ENCODE data around the gene SLC22A23.
A peak's percentile ranks its signal among the peaks of the same experiment; 100 is the strongest.

The SLC22A23 gene

DNA sequence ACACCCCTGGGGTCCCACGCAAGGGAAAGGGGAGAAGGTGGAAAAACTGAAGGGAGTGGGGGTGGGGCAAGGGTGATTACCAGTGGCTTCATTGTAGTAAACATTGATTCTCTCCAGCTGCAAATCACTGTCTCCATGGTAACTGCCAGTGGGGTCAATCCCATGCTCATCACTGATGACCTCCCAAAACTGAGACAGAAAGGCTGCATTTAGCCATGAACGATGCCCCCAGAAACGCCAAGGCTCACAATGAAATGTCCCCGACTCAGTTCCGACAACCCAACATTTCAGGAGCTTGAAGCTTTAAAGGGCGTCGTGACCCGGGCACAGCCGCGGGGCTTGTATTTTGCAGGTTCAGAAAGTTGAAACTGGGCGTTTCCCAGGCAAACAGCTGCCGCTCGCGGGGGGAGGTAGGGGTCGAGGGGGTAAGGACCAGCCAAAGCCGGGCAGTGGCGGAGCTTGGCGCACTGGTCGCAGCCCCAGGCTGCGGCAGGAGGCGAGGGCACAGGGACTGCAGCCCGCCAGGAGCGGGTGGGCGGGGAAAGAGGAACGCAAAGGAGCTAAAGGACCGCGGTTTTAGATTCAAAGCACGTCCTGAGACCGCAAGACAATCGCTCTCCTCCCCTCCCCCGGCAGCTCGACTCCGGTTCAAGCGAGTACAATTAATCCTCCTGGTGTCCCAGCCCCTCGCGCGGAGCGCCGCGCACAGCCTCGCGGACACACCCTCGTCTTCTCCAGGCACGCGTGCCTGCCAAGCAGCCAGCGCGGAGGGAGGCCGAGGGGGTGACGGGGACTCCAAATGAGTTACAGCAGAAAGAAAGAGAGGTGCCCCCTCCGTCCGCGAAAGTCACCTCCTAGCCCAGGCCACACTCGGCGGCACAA is 230.1 kb downstream of the SLC22A23 start (continued):
- TF ChIP-seq, protein P1, sequence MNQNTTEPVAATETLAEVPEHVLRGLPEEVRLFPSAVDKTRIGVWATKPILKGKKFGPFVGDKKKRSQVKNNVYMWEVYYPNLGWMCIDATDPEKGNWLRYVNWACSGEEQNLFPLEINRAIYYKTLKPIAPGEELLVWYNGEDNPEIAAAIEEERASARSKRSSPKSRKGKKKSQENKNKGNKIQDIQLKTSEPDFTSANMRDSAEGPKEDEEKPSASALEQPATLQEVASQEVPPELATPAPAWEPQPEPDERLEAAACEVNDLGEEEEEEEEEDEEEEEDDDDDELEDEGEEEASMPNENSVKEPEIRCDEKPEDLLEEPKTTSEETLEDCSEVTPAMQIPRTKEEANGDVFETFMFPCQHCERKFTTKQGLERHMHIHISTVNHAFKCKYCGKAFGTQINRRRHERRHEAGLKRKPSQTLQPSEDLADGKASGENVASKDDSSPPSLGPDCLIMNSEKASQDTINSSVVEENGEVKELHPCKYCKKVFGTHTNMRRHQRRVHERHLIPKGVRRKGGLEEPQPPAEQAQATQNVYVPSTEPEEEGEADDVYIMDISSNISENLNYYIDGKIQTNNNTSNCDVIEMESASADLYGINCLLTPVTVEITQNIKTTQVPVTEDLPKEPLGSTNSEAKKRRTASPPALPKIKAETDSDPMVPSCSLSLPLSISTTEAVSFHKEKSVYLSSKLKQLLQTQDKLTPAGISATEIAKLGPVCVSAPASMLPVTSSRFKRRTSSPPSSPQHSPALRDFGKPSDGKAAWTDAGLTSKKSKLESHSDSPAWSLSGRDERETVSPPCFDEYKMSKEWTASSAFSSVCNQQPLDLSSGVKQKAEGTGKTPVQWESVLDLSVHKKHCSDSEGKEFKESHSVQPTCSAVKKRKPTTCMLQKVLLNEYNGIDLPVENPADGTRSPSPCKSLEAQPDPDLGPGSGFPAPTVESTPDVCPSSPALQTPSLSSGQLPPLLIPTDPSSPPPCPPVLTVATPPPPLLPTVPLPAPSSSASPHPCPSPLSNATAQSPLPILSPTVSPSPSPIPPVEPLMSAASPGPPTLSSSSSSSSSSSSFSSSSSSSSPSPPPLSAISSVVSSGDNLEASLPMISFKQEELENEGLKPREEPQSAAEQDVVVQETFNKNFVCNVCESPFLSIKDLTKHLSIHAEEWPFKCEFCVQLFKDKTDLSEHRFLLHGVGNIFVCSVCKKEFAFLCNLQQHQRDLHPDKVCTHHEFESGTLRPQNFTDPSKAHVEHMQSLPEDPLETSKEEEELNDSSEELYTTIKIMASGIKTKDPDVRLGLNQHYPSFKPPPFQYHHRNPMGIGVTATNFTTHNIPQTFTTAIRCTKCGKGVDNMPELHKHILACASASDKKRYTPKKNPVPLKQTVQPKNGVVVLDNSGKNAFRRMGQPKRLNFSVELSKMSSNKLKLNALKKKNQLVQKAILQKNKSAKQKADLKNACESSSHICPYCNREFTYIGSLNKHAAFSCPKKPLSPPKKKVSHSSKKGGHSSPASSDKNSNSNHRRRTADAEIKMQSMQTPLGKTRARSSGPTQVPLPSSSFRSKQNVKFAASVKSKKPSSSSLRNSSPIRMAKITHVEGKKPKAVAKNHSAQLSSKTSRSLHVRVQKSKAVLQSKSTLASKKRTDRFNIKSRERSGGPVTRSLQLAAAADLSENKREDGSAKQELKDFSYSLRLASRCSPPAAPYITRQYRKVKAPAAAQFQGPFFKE (tag by site-specific recombination; IDR thresholded peaks at IDR 0.05; ENCODE audit: borderline replicate concordance): 0 out of 2 replicates have a peak, but pooled peaks have one; percentile 97
- TF ChIP-seq MZF1 (tag by site-specific recombination; IDR thresholded peaks at IDR 0.05; ENCODE audit: borderline replicate concordance) (no peak), ZNF112 (tag by site-specific recombination; IDR thresholded peaks at IDR 0.05) (no peak), ZNF529 (tag by site-specific recombination; IDR thresholded peaks at IDR 0.05; ENCODE audit: insufficient replicate concordance) (no peak), ZNF350 (tag by site-specific recombination; IDR thresholded peaks at IDR 0.05) (no peak), ZNF473 (tag by site-specific recombination; IDR thresholded peaks at IDR 0.05) (no peak), ZBTB8A (tag by site-specific recombination; IDR thresholded peaks at IDR 0.05) (peak; percentile 81), ZNF19 (tag by site-specific recombination; IDR thresholded peaks at IDR 0.05; ENCODE audit: low read depth) (no peak), EGR2 (tag by site-specific recombination; IDR thresholded peaks at IDR 0.05; ENCODE audit: low read depth) (peak; percentile 43), ZNF114 (tag by site-specific recombination; IDR thresholded peaks at IDR 0.05) (no peak), ZNF248 (tag by site-specific recombination; IDR thresholded peaks at IDR 0.05) (no peak), ZIC2 (tag by site-specific recombination; IDR thresholded peaks at IDR 0.05) (no peak), ZNF121 (tag by site-specific recombination; IDR thresholded peaks at IDR 0.05) (no peak), TRIM28 (IDR thresholded peaks at IDR 0.05; ENCODE audit: borderline replicate concordance, low read length) (0 out of 2 replicates have a peak, but pooled peaks have one; percentile 10), ZNF610 (tag by site-specific recombination; IDR thresholded peaks at IDR 0.05; ENCODE audit: borderline replicate concordance) (no peak; the same call in 1 of the 2 replicates), ZNF623 (tag by site-specific recombination; IDR thresholded peaks at IDR 0.05) (no peak), HOXA7 (CRISPR knock-in tag; IDR thresholded peaks at IDR 0.05; ENCODE audit: borderline replicate concordance) (no peak), GLIS2 (tag by site-specific recombination; IDR thresholded peaks at IDR 0.05) (no peak; the same call in 1 of the 2 replicates), KLF16 (tag by site-specific recombination; IDR thresholded peaks at IDR 0.05) (no peak), SP7 (tag by site-specific recombination; IDR thresholded peaks at IDR 0.05) (no peak; the same call in 1 of the 2 replicates), ZBTB7A (tag by site-specific recombination; IDR thresholded peaks at IDR 0.05; ENCODE audit: low read depth) (no peak; the same call in 1 of the 2 replicates), ZNF701 (tag by site-specific recombination; IDR thresholded peaks at IDR 0.05) (no peak), MYNN (tag by site-specific recombination; IDR thresholded peaks at IDR 0.05; ENCODE audit: borderline replicate concordance) (peak; percentile 39; the same call in 1 of the 2 replicates), TCF7L2 (IDR thresholded peaks at IDR 0.05; ENCODE audit: borderline replicate concordance, low read depth, low read length) (no peak)
- TF ChIP-seq, protein P2, sequence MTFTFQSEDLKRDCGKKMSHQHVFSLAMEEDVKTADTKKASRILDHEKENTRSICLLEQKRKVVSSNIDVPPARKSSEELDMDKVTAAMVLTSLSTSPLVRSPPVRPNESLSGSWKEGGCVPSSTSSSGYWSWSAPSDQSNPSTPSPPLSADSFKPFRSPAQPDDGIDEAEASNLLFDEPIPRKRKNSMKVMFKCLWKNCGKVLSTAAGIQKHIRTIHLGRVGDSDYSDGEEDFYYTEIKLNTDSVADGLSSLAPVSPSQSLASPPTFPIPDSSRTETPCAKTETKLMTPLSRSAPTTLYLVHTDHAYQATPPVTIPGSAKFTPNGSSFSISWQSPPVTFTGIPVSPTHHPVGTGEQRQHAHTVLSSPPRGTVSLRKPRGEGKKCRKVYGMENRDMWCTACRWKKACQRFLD (tag by site-specific recombination; IDR thresholded peaks at IDR 0.05): no peak
- TF ChIP-seq, protein P3, sequence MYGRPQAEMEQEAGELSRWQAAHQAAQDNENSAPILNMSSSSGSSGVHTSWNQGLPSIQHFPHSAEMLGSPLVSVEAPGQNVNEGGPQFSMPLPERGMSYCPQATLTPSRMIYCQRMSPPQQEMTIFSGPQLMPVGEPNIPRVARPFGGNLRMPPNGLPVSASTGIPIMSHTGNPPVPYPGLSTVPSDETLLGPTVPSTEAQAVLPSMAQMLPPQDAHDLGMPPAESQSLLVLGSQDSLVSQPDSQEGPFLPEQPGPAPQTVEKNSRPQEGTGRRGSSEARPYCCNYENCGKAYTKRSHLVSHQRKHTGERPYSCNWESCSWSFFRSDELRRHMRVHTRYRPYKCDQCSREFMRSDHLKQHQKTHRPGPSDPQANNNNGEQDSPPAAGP (tag by site-specific recombination; IDR thresholded peaks at IDR 0.05): no peak
- TF ChIP-seq, protein P4, sequence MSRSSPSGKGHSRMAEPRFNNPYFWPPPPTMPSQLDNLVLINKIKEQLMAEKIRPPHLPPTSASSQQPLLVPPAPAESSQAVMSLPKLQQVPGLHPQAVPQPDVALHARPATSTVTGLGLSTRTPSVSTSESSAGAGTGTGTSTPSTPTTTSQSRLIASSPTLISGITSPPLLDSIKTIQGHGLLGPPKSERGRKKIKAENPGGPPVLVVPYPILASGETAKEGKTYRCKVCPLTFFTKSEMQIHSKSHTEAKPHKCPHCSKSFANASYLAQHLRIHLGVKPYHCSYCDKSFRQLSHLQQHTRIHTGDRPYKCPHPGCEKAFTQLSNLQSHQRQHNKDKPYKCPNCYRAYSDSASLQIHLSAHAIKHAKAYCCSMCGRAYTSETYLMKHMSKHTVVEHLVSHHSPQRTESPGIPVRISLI (tag by site-specific recombination; IDR thresholded peaks at IDR 0.05): no peak
- TF ChIP-seq, protein P5, sequence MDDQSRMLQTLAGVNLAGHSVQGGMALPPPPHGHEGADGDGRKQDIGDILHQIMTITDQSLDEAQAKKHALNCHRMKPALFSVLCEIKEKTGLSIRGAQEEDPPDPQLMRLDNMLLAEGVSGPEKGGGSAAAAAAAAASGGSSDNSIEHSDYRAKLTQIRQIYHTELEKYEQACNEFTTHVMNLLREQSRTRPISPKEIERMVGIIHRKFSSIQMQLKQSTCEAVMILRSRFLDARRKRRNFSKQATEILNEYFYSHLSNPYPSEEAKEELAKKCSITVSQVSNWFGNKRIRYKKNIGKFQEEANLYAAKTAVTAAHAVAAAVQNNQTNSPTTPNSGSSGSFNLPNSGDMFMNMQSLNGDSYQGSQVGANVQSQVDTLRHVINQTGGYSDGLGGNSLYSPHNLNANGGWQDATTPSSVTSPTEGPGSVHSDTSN (CRISPR knock-in tag; IDR thresholded peaks at IDR 0.05): peak; percentile 22; the same call in 1 of the 2 replicates
- TF ChIP-seq, protein P6, sequence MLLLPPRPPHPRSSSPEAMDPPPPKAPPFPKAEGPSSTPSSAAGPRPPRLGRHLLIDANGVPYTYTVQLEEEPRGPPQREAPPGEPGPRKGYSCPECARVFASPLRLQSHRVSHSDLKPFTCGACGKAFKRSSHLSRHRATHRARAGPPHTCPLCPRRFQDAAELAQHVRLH (tag by site-specific recombination; IDR thresholded peaks at IDR 0.05): no peak
